ENCODE data around the gene THSD7B.
"Not testable (repeated sequence)": the region's sequence is repeated elsewhere in the genome, so short reads cannot be mapped to it uniquely, and the experiment has no call there.

The THSD7B gene

DNA sequence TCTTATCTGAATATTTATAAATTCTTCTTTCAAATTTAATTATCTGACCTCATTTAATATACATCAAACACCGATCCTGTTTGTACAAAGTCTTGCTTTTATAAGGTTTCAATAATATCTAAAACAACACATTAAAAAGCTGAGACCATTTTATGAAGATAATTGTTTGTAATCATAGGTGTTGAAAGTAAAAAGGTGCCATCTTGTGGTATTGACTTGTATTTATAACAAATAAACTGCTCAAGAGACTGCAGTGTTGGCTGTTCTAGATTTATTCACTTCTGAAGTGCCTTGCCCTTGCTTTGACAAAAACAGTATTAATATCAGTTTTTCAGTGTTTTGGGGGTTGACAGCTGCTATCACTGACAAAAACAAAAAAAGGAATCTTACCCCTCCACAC, 912.1 kb downstream of the THSD7B start:
- no peaks in the 10 kb centered on the region for H3K27me3 Mint-ChIP-seq
- H3K27ac Mint-ChIP-seq, result no peak overlapping the region
- no peak overlapping the region for H3K4me3 Mint-ChIP-seq
- H3K4me1 Mint-ChIP-seq (ENCODE audit: low read depth), result no peaks in the 10 kb centered on the region
- no peaks in the 10 kb centered on the region for H3K9me3 Mint-ChIP-seq (ENCODE audit: low read depth)
- H3K36me3 Mint-ChIP-seq, result no peaks in the 10 kb centered on the region

DNA sequence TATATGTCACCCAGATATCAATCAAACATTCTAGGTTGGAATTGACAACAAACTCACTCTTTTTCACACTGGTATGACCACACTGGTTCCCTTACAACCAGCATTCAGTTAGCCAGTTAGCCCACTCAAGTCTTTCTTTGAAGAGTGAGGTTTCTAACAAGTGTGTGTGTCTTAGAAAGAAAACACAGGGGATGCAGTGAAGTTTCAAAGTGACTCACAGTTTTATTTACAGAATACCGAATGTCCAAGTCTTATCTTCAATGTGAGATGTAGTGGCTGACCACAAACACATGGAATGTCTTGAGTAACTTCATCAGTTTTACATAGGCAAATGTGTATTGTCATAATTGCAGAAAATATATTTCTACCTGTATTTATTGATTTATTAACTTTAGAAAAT, 924.2 kb downstream of the THSD7B start:
- H3K36me3 Mint-ChIP-seq, result no peaks in the 10 kb centered on the region
- no peak overlapping the region for H3K4me3 Mint-ChIP-seq
- no peaks in the 10 kb centered on the region for H3K27me3 Mint-ChIP-seq
- H3K27ac Mint-ChIP-seq, result no peak overlapping the region
- no peaks in the 10 kb centered on the region for H3K4me1 Mint-ChIP-seq (ENCODE audit: low read depth)
- no peaks in the 10 kb centered on the region for H3K9me3 Mint-ChIP-seq (ENCODE audit: low read depth)

DNA sequence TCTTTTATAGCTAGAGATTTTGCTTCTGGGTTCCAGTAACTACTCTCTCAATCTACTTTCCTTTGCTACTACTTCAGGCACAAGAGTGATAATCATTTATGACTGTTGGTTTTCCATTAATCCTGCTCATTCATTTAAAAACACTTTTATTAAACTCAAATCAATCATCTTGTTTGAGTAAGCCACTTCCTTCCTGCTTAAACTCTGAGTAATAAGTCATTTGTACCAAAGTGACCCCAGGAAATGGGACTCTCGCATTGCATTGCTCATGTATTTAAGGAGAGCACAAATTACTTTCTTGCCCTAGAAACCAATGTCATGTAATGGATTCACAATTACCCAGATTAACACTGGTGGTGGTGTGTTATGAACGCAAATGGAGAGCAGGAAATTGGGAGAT, 928.2 kb downstream of the THSD7B start:
- Mint-ChIP-seq H3K27ac (no peak overlapping the region), H3K4me1 (ENCODE audit: low read depth) (no peaks in the 10 kb centered on the region), H3K9me3 (ENCODE audit: low read depth) (peaks cover 6% of the 10 kb centered on the region), H3K27me3 (no peaks in the 10 kb centered on the region), H3K4me3 (no peak overlapping the region), H3K36me3 (no peaks in the 10 kb centered on the region)

DNA sequence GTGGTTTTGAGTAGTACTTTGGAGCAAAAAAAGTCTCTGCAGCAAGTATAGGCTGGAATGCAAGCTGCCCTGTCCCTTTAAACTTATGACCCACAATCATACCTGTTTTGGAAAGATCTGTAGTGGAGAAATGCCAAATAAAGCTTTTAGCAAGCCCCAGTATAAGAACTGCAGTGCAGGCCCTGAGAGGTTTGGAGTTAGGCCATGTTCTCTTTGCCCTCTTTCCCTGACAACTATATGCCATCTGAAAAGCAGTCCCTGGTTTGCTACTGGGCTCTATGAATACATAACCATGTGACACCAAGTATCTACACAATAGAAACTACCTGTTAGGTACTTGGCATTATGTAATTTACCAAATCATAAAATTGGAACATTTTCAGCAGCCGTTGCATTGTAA, 931.6 kb downstream of the THSD7B start:
- no peaks in the 10 kb centered on the region for H3K4me1 Mint-ChIP-seq (ENCODE audit: low read depth)
- H3K36me3 Mint-ChIP-seq, result no peaks in the 10 kb centered on the region
- no peak overlapping the region for H3K4me3 Mint-ChIP-seq
- no peak overlapping the region for H3K27ac Mint-ChIP-seq
- H3K9me3 Mint-ChIP-seq (ENCODE audit: low read depth), result peaks cover 6% of the 10 kb centered on the region
- no peaks in the 10 kb centered on the region for H3K27me3 Mint-ChIP-seq

DNA sequence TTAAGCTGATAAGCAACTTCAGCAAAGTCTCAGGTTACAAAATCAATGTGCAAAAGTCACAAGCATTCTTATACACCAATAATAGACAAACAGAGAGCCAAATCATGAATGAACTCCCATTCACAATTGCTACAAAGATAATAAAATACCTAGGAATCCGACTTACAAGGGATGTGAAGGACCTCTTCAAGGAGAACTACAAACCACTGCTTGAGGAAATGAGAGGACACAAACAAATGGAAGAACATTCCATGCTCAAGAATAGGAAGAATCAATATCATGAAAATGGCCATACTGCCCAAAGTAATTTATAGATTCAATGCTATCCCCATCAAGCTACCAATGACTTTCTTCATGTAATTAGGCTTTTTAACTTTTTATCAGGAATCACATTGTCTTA, 934.9 kb downstream of the THSD7B start:
- not testable (repeated sequence) for H3K9me3 Mint-ChIP-seq (ENCODE audit: low read depth); H3K27ac Mint-ChIP-seq; H3K36me3 Mint-ChIP-seq; H3K27me3 Mint-ChIP-seq; H3K4me1 Mint-ChIP-seq (ENCODE audit: low read depth); H3K4me3 Mint-ChIP-seq

DNA sequence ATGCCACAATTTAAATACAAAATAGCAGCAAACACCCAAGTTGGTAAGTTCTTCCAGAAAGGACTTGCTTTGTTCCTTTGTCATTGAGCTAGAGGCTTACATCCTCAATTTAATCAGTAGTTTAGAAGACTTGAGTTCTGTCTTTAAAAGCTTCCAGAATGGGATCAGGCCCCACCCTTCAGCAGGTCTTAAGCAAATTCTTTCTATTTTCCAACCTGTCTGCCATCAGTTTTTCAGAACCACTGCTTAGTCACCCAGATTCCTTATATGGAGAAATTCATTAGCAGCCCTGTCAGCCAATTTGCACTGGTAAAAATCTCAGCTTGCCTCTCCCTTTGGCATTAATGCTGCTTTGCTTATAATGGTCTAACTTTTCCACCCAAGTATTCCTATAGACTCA, 935.3 kb downstream of the THSD7B start:
- Mint-ChIP-seq H3K27ac (no peak overlapping the region), H3K9me3 (ENCODE audit: low read depth) (peaks cover 6% of the 10 kb centered on the region), H3K4me3 (no peak overlapping the region), H3K4me1 (ENCODE audit: low read depth) (no peaks in the 10 kb centered on the region), H3K36me3 (no peaks in the 10 kb centered on the region), H3K27me3 (no peaks in the 10 kb centered on the region)

DNA sequence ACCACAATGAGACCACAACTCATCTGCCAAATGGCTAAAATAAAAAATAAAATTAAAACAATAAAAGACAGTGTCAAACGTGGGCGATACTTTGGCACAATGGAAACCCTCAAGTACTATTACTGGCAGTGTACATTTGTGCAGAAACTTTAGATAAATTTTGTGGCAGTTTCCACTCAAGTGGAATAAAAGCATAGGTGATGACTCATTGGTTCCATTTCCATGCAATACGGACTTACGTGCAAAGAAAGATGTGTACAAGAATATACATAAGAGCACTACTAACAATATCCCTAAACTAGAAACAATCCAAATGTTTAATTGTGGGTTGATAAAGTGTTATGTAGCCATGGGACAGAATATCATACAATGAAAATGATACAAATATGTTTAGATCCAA, 940.0 kb downstream of the THSD7B start:
- H3K27ac Mint-ChIP-seq, result no peak overlapping the region

DNA sequence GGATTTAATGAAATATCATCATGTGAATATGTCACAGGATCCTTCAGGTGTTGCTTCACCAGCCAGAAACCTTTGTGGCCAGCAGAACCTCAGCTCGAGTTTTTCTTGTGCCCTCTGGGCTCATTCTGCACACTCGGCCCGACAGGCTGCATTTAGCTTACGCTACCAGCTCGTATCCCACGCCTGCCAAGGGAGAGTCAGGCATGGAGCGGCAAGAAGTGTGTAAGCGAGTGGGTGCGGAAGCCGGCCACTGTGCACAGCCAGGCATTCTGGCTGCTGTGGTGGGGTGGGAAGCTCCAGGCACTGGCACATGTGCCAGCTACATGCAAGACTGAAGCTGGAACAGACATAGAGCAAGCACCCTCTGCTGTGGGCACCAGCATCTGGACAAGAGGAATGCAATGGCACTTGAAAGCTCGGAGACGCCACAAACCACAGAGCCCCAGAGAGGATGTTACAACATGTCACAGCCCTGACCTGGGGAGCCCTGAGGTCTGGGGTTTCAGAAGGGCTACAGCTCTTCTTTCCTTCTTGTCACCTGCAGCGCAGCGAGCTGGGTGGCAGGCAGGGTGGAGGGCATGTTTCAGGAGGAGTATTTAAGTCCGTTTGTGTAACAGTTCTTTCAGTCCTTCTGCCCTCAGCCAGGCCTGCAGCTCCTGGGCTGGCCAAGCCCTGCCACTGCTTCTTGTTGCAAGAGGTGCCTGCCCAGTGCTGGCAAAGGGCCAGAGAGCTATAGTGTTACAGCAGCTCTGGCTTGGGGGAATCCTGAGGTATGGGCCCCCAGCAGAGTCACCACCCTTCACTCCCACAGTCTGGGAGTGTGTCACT, 941.7 kb downstream of the THSD7B start:
- no peak overlapping the region for H3K27ac Mint-ChIP-seq
- no peak overlapping the region for H3K4me3 Mint-ChIP-seq
- no peaks in the 10 kb centered on the region for H3K27me3 Mint-ChIP-seq
- H3K4me1 Mint-ChIP-seq (ENCODE audit: low read depth), result no peaks in the 10 kb centered on the region
- H3K36me3 Mint-ChIP-seq, result no peaks in the 10 kb centered on the region
- H3K9me3 Mint-ChIP-seq (ENCODE audit: low read depth), result peaks cover 6% of the 10 kb centered on the region

More for the DNA sequence above, 940.0 kb downstream of the THSD7B start:
- no peaks in the 10 kb centered on the region for H3K27me3 Mint-ChIP-seq
- H3K9me3 Mint-ChIP-seq (ENCODE audit: low read depth), result peaks cover under 1% of the 10 kb centered on the region
- H3K4me1 Mint-ChIP-seq (ENCODE audit: low read depth), result no peaks in the 10 kb centered on the region
- no peak overlapping the region for H3K4me3 Mint-ChIP-seq
- no peaks in the 10 kb centered on the region for H3K36me3 Mint-ChIP-seq

DNA sequence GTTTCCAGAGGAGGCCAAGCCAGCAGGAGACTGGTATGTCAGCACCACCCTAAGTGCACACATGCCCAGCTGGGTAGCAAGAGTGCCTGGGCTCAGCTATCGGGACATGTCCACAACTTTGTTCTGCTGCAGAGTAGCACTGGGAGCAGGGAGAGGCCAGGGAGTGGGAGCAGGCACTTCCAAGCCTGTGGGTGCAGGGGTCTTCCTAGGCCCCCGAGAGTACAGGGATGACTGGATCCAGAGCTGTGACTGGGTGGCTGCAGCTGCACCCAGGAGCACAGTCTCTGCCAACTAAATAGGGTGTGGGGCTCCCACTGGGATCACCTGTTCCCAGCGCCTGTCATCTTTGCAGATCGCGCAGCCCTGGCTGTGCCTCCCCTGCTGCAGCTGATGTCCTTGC, 943.0 kb downstream of the THSD7B start:
- H3K4me1 Mint-ChIP-seq (ENCODE audit: low read depth), result no peaks in the 10 kb centered on the region
- no peaks in the 10 kb centered on the region for H3K27me3 Mint-ChIP-seq
- H3K36me3 Mint-ChIP-seq, result no peaks in the 10 kb centered on the region
- H3K9me3 Mint-ChIP-seq (ENCODE audit: low read depth), result peaks cover 10% of the 10 kb centered on the region
- no peak overlapping the region for H3K27ac Mint-ChIP-seq
- H3K4me3 Mint-ChIP-seq, result no peak overlapping the region

DNA sequence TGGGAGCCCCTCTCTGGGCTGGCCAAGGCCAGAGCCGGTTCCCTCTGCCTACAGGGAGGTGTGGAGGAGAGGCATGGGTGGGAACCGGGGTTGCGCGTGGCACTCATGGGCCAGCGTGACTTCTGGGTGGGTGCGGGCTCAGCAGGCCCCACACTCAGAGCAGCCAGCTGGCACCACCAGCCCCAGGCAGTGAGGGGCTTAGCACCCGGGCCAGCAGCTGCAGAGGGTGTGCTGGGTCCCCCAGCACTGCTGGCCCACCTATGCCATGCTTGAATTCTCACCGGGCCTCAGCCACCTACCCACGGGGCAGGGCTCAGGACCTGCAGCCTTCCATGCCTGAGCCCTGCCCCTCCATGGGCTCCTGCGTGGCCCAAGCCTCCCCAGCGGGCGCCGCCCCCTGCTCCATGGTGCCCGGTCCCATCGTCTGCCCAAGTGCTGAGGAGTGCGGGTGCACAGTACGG, 950.4 kb downstream of the THSD7B start:
- no peak overlapping the region for H3K4me3 Mint-ChIP-seq
- peaks cover 9% of the 10 kb centered on the region for H3K9me3 Mint-ChIP-seq (ENCODE audit: low read depth)
- H3K27ac Mint-ChIP-seq, result no peak overlapping the region
- no peaks in the 10 kb centered on the region for H3K27me3 Mint-ChIP-seq
- H3K36me3 Mint-ChIP-seq, result no peaks in the 10 kb centered on the region
- no peaks in the 10 kb centered on the region for H3K4me1 Mint-ChIP-seq (ENCODE audit: low read depth)

DNA sequence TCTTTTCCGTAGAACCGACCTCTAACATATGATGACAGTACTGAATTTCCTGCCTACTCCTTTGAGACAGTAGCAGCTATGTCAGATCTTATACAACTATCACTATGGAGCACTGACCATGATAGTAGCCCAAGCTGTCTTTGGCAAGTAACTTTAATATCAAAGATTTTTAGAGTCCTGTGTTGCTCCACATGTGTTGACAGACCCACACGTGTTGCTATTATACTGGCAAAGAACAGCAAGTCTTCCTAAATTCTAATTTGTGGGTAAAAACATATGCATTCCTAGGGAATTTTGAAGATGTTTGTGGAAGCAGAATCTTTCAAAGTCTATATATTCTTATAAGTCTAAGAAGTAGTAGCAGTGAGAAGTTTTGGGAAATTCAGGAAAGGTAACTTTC, 953.4 kb downstream of the THSD7B start:
- Mint-ChIP-seq H3K27ac (no peak overlapping the region), H3K36me3 (no peaks in the 10 kb centered on the region), H3K9me3 (ENCODE audit: low read depth) (peaks cover 5% of the 10 kb centered on the region)

DNA sequence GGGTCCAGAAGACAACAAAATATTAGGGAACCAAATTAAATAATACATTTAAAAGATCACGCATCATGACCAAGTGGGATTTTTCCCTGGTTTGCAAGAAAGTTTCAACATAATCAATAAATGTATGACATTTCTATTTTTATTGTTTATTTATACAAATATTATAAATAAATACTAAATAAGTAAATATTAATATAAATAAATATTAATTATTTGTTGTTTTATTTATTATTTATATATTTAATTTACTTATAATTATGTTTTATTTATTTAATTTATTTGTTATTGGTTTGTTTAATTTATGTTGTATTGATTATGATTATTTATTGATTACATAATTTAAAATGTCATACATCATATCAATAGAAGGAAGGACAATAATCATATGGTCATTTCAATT, 956.4 kb downstream of the THSD7B start:
- H3K36me3 Mint-ChIP-seq, result no peaks in the 10 kb centered on the region
- peaks cover 8% of the 10 kb centered on the region for H3K9me3 Mint-ChIP-seq (ENCODE audit: low read depth)
- no peaks in the 10 kb centered on the region for H3K4me1 Mint-ChIP-seq (ENCODE audit: low read depth)
- H3K27ac Mint-ChIP-seq, result no peak overlapping the region
- H3K4me3 Mint-ChIP-seq, result no peak overlapping the region
- H3K27me3 Mint-ChIP-seq, result no peaks in the 10 kb centered on the region

More for the DNA sequence above, 953.4 kb downstream of the THSD7B start:
- no peaks in the 10 kb centered on the region for H3K4me1 Mint-ChIP-seq (ENCODE audit: low read depth)
- H3K27me3 Mint-ChIP-seq, result no peaks in the 10 kb centered on the region
- H3K4me3 Mint-ChIP-seq, result no peak overlapping the region

DNA sequence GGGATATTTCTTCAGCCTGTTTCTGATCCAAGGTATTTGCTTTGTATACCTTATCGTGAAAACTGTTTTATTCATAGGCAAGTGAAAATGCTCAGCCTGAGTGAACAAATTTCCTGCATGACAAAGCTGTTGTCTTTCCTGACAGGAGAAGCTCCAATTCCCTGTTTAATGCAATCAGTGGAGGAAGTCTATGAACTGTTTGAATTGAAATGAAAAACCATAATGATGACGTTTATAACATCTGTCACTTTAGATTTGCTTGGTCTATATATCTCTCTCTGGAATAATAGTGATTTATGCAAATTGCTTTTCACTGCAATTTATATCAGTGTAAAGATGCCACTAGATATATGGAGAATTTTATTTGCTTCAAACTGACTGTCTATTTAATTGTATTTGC, 959.6 kb downstream of the THSD7B start:
- H3K4me3 Mint-ChIP-seq, result no peak overlapping the region
- no peaks in the 10 kb centered on the region for H3K27me3 Mint-ChIP-seq
- peaks cover 4% of the 10 kb centered on the region for H3K9me3 Mint-ChIP-seq (ENCODE audit: low read depth)
- H3K27ac Mint-ChIP-seq, result no peak overlapping the region
- H3K4me1 Mint-ChIP-seq (ENCODE audit: low read depth), result no peaks in the 10 kb centered on the region
- no peaks in the 10 kb centered on the region for H3K36me3 Mint-ChIP-seq
